GM12865 (cell line): ENCODE data around the gene PDGFD.
A peak's percentile ranks its signal among the peaks of the same experiment; 100 is the strongest.

ENCODE experiments used
- DNase-seq: peaks from one replicate; pipeline ENCODE4 v3.0.0; 2010; ENCODE audit warnings: low read depth
- H3K4me3 ChIP-seq: 2 replicates; pipeline ENCODE4 v1.5.1; 2011; ENCODE audit warnings: mild to moderate bottlenecking, low read depth, low read length, control low read depth
- TF ChIP-seq, protein P1 (sequence below): IDR thresholded peaks from 2 replicates; pipeline ENCODE4 v1.5.1; 2011; ENCODE audit warnings: low read length, control low read depth, low read depth, inconsistent platforms; ENCODE audit not compliant: insufficient read depth; ENCODE audit errors: missing control alignments

The PDGFD gene

DNA sequence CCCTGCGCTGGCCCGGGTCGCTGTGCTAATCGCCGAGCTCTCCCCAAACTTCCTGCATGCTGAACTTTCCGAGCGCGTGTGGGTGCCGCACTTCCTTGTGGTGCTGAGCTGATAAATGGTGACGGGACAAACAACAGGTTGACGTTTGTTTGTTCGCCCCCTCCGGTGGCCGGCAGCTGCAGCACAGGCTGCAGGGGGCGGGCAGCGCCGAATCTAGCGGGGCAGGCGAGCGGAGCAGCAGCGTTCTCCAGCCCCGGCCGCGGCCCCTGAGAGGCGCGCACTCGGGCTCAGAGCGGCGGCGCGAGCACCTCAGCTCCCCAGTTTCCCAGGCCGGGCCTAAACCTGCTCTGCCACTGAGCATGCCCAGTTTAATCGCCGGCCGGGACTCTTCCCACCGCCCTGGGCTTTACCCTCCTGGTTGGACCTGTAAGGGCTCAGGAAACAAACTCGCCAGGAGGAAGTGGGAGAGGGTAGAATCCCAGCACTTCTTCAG lies at the start of gene PDGFD:
Gene PDGFD, minus strand, starts transcription at position 120 of the 493 bp plus-strand sequence.
- TF ChIP-seq, protein P1, sequence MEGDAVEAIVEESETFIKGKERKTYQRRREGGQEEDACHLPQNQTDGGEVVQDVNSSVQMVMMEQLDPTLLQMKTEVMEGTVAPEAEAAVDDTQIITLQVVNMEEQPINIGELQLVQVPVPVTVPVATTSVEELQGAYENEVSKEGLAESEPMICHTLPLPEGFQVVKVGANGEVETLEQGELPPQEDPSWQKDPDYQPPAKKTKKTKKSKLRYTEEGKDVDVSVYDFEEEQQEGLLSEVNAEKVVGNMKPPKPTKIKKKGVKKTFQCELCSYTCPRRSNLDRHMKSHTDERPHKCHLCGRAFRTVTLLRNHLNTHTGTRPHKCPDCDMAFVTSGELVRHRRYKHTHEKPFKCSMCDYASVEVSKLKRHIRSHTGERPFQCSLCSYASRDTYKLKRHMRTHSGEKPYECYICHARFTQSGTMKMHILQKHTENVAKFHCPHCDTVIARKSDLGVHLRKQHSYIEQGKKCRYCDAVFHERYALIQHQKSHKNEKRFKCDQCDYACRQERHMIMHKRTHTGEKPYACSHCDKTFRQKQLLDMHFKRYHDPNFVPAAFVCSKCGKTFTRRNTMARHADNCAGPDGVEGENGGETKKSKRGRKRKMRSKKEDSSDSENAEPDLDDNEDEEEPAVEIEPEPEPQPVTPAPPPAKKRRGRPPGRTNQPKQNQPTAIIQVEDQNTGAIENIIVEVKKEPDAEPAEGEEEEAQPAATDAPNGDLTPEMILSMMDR = peak; percentile 38
- DNase-seq = peak; percentile 88
- H3K4me3 ChIP-seq = peak within 1 kb of the TSS; percentile 55

DNA sequence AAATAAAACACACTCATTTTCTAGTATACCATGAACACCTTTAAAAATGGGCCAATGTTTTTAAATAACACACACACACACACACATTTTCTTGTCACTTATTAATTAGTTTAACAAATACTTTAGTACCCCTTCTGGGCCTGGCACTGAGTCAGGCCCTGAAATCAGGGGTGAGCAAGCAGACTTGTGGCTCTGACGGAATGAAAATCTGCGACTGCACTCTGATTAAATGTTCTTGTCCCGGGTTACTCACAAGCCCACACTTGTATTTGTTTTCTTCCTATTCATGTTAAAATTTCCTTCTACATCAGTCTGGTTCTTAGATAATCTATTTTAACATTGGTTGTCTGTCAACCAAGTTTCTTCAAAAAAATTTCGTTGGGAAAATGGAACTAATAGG lies 43.0 kb upstream of the PDGFD start:
- H3K4me3 ChIP-seq = no peak overlapping the region
- no peak for DNase-seq
- TF ChIP-seq, protein P1 = no peak

DNA sequence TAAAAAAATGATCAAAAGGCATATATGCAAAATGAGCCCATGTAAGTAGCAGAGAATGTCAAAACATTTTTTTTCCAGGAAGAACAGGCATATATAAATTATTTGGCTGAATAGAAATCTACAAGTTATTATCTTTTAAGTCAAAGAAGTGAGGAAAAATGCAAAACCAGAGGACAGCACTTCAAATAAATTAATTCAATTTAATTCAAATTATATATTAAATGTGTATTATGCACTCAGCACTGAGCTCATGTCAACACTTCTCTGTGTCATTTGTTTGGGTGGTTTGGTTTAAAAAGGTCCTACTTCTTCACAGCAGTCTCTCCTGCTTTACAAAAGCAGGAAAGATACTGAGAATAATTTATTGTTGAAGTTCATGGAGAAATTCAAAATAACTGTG lies 41.9 kb upstream of the PDGFD start:
- no peak overlapping the region for H3K4me3 ChIP-seq
- TF ChIP-seq, protein P1 = no peak
- no peak for DNase-seq

DNA sequence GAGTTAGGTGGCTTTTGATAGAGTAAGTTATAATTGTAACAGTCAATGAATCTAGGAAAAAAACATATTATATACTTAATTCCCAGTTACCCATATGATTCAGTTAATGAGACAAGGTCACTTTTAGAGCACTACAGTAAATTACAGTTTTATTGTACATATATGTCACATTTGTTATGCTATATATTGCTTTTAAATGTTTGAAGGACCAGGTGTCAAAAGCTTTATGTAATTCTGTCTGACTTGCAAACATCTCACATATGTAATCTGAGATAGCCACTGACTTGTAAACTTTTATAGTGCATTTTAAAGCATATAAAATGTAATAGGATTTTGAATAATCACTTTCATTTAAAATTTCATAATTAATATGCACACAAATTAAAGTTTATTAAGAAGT lies 36.7 kb upstream of the PDGFD start:
- no peak for DNase-seq
- TF ChIP-seq, protein P1 = no peak

DNA sequence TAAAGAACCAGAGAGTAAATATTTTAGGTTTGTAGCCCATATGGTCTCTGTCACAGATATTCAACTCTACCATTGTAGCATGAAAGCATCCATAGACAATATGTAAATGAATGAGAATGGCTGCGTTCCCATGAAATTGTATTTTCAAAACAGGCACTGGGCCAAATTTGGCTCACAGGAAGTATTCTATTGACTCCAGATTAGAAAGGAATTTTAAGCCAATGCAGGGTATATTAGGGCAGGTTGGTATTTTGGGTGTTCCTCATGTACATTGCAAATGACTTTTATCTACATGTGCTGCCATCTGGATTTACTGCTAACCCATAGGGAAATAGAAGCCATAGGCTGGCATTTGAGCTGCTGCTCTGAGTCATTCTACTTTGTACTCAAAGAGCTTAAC lies 35.1 kb upstream of the PDGFD start:
- DNase-seq = no peak
- no peak overlapping the region for H3K4me3 ChIP-seq
- TF ChIP-seq, protein P1 = no peak

More for the DNA sequence above, 36.7 kb upstream of the PDGFD start:
- H3K4me3 ChIP-seq = no peak overlapping the region

DNA sequence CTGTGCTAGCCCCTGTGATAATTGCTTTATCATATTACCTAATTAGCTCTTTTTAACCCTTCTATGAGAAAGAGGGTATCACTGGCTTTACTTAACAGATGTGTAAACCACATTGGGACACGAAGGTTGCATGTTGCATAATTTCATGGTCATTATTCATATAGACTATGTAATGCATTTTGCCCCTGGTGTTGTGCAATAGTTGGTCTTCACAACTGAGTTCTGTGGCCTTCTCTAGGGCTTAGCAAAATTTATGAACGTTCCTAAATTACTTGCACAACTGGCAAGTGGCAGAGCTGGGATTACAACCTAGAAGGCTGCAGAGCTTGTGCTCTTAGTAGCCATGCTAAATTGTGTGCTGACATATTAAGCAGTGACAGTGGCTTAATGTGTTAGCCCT lies 34.6 kb upstream of the PDGFD start:
- H3K4me3 ChIP-seq = no peak overlapping the region
- TF ChIP-seq, protein P1 = no peak
- no peak for DNase-seq

DNA sequence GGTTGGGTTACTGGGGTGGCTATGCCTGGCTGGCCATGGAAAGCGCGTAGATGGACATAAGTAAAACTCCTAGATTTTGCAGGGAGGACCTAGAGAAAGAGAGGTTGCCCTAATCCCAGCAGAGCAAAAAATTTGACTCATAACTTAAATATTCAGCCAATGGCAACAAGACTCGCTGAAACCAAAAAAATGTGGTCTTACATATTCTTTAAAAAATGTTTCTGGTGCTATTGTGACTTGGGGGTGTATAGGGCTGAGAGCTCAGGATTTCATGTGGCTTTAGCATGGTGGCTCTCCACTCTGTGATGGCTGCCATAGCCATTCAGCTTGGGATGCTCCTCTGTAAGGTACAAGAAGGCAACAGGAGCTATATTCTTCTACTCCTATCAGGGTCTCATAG lies 27.2 kb upstream of the PDGFD start:
- no peak overlapping the region for H3K4me3 ChIP-seq
- TF ChIP-seq, protein P1 = no peak
- DNase-seq = no peak
